ENCODE measurements around the gene SCAANT1.

Gene SCAANT1

DNA sequence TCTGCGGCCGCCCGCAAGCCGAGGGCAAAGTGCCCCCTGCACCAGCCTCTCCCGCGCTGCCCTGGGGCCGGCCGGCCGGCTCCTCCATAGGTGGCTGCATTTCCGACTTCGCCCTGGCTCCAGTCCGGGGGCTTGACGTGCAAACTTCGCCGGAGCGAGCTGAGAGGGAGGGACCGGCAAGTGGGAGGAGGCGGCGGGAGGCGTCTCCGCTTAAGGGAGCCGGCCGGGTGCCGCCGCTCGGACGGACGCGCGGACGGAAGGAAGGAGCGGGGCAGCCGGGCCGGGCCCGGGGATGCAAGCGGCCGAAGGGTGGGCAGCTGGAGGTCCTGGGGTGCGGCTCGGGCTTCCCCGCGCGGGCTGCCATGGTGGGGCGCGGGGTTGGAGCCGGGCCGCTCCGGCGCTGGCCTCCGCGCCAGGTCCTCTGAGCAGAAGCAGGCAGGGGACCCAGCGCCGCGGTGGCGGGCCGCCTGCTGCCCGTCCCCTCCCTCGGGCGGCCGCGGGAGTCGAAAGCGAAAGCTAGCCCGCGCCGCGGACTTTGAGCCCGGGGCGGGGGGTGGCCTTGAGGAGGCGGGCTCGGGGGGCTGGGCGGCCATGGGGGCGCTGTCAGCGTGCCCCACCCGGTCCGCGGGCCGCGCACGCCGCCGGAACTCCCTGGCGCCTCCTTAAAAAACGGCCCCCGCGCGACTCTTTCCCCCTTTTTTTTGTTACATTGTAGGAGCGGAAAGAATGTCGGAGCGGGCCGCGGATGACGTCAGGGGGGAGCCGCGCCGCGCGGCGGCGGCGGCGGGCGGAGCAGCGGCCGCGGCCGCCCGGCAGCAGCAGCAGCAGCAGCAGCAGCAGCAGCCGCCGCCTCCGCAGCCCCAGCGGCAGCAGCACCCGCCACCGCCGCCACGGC lies at the start of gene SCAANT1:
Gene SCAANT1, minus strand, starts transcription at position 511 of the 895 bp plus-strand sequence.
- DNase-seq: peak; percentile 71 to 80

DNA sequence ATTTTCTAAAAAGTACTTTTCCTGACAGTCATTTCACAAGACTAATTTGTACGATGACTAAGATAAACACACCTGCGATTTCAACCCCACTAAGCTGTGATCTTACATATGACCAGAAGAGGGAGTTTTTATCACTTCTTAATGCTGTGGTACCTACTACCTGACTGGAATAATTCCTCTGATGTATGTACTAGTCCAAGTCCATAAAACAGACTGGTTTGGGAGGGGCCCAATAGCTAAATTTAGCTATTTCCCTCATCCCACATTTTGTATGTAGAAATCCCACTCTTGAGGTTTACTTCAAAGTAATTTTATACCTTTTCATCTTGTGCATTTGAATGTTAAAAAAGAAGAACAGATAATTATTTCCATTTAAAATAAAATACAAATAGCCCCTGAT lies 49.7 kb upstream of the SCAANT1 start:
- peak in 1 of 2 donors; percentile 49 for DNase-seq

DNA sequence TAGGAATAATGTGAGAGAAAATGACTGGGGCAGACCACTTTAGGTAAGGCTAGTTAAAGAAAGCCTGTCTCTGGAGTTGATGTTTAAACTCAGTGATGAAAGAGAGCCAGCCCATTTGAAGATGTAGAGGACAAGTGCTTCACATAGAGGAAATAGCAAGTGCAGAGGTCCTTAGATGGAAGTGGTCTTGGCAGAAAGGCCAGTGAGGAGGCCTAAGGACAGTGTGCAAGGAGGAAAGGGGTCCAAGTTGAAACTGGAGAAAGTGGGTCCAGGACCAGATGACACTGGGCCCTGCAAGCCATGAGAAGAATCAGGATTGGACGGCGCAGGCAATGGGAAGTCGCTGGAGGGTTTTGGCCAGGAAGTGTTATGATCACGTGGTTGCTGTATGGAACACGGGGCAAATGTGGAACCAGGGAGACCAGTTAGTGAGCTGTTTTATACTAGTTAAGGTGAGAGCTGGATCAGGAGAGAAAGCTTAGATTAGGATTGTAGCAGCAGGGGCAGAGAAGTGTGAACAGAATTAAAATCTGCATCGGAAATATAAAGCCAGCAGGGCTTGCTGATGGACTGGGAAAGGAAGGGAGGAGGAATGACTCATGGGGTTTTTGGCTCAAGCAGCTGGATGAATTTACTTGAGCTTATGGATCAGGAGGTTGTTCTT lies 48.0 kb upstream of the SCAANT1 start:
- DNase-seq: peak in 1 of 2 donors; percentile 8

DNA sequence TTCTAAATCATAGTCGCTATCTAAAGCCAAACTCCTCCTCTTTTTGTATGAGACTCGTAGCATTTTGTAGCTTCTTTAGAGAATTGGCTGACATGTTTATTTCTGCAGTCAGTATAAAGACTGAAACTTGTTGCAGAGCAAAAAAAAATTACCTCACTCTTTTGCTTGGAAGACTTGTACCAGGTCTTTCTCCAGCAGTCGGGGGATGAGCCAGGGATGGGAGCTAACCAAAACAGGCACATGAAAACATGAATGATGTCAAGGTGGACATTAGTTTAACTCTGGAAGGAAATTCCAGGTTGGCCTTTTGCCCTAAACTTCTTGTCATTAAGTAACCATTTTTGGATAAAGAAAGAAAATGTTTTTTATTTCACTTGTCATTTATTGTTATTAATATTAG lies 47.0 kb upstream of the SCAANT1 start:
- DNase-seq: no peak

DNA sequence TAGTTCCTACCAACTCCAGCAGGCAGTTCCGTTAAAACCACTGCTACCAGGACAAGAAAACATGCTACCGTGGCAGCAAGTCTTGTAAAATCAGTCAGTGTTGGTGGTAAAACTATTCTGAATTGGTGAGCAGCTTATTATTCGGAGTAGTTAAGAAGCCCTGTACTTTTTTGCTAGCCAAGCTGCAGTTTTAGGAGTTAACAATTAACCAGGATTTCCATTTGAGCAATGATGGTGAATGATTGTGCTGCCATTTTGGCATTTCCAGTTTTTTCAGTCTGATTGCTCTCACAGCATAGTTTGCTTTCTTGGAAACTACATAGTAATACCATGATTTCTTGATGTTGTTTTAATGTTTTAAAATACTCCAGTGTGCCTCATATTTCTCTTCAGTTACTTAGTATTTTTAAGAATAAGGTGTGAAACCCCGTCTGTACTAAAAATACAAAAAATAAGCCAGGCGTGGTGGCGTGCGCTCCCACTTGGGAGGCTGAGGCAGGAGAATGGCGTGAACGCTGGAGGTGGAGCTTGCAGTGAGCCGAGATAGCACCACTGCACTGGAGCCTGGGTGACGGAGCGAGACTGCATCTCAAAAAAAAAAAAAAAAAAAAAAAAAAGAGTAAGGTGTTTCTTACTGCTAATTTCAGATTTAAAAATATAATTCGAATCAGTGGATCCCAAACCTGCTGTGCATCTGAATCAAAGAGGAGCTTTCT lies 43.8 kb upstream of the SCAANT1 start:
- no peak for DNase-seq

DNA sequence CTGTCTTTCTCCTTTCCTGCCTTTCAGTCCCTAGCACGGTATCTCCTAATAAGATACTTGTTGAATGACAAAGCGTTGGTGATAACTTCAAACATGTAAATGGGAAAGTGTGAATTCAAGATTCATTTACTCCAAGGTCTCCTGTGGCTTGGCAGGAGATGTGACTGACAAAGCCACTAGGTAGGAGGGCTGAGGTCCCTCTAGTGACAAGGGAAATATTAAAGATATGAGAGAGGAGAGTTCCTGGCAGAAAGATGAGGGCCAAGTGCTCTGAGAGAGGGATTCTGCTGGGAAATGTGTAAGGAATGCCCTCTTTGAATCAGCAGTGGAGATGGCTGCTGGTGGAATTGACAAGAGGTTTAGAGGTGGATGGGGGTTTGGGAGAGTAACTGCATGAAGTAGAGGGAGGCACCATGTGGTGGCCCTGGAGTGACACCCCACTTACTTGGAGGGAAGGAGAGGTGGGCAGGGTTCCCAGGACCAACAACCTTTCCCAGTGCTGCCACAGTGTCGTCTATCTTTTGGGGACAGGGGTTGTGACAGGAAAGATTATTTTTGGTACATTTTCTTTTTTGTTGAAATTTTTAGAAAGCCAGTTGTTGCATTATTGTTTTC lies 43.0 kb upstream of the SCAANT1 start:
- DNase-seq: no peak

DNA sequence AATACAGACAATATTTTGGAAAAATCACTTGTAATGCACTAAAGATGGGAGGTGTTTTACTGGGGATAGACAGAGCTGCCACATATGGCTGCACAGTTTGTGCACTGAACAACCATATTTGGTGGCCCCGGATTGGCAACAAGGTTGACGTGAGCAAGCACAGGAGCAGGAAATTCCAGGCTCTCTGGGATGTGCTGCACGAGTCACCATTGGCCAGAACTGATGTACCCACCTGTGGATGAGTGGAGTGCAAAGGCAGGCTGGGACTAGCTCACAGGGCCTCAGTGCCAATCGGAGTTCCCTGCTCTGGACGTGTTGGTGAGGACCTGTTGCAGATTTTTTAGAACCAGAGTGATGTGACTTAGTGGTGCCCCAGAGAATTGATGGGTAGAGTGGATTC lies 42.0 kb upstream of the SCAANT1 start:
- no peak for DNase-seq

DNA sequence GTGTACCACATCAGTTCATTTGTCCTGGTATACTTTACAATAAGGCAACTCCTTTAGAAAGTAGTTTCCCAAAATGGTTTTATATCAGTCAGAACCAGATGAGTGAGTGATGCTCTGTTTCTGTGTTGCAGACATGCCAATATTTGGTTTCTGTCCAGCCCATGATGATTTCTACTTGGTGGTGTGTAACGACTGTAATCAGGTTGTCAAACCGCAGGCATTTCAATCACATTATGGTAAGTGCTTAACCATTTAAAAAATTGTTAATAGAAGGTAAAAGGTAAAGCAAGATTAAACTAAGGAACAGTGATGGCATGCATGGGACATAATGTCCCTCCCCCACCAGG lies 40.0 kb upstream of the SCAANT1 start:
- DNase-seq: no peak

DNA sequence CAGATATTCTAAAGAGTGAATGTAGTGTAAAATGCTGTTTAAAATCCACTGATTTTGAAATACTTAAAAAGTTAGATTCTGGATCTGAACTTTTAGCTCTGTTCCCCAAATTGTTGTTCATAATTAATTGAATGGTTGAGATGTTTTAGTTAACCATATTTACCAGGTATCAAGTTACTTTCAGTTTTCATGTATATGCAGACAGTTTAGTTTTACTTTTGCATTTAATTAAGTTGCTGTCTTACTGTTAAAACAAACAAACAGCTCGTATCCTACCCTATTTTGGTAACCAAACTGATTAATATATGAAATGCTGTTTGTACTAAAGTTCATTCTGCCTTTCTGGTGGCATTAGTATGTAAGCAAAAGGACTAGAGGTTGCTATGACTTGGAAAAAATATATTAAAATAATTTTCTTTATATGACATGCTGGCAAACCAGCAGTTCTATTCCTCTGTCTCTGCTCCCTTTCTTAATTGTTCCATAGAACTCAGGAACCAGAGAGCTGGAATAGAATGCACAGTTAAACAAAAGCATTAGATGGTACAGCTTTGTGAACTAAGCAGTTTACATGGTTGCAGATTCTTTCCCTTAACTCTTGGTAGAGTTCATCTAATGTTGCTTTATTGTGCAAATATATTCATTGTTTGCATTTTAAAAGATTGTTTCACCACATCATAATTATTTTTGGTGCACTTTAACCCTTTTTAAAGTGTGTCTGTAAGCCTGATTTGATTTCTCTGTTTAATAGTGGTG lies 39.5 kb upstream of the SCAANT1 start:
- no peak for DNase-seq

DNA sequence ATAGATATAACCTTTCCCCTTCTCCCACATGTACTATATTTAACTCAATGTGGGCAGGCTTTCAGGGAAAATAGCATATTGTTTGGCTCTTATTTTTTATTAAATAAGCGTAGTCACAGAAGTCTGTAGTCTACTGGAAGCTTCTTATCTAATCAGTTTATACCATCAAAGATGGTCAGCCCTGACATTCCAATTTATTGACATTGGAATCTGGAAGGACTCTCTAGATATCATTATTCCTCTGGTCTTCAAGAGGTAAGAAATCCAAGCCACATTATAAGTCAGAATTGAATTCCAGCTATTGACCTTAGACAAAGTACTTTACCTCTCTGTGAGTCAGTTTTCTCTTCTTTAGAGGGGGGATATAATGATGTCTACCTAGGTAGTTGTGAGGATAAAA lies 38.5 kb upstream of the SCAANT1 start:
- DNase-seq: no peak

DNA sequence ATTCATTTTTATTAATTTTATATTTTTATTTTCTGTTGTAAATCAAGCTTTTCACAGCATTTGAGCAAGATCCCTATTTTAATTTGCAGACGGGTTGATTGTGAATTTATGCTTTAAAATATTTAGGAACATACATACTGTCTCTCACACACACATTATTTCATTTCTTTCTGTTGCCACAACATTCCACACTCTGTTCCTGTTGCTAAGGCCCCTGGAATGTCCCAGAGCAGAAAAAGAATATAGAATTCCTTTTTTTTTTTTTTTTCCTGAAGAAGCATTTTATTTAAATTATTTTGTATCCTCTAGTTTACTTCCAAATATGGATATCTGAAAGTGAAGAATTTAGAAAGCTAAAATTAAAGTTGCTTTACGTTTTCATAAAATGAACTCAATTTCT lies 36.8 kb upstream of the SCAANT1 start:
- DNase-seq: no peak

DNA sequence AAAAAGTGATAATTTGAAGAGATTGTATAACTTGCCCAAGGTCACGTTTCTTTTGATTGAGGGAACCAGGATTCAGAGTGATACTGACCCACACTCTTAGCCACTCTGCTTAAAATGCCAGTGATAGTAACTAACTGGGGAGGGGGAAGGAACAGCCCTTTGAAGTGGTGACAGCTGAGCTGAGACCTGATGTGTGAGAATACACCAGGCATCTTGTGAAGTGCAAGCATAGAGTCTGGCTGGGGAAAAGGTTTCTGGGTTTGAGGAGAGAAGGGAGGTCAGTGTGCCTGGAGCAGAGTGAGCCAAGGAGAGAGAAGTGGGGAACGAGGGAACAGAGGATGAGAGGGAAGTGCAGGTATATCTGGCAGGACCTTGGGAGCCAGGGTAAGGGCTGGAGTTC lies 35.4 kb upstream of the SCAANT1 start:
- no peak for DNase-seq

DNA sequence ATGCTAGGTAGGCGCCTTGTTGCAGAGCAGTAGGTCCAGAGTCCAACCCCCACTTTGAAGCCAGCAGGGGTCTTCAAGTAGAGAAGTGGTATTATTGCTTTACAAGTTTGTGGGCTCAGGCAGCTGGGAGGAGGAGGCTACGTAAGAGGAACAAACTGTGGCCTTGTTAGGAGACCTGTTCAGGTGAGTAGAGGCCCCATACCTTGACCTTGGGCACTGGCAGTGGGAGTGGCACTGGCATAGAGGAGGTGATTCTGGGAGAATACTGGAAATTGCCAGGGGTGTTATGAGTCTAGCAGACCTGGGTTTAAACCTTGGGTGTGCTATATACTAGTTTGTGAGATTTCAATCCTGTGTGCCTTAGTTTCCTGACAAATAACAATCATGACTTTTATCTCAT lies 34.6 kb upstream of the SCAANT1 start:
- DNase-seq: no peak

DNA sequence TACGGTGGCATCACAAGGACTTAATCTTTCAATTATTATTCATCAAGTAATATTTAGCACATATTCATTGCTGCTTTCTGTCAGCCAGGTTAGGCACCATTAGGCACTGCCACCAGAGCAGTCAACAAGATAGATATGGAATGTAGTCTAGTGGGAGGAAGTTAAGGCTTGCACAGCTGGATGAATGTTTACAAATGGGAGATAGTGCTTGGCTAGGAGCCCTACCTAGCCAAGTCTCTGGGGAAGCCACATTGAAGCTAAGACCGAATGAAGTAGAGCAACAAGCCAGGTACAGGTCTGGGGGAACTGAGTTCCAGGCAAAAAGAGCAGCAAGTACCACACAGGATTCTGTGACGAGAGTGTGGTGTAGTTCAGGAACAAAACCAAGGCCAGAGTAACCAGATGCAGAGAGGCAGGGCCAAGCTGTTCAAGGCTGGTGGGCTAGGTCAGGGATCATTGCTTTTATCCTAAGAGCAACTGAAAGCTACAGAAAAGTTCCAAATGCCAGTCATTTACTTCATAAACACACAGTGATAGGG lies 33.4 kb upstream of the SCAANT1 start:
- no peak for DNase-seq

DNA sequence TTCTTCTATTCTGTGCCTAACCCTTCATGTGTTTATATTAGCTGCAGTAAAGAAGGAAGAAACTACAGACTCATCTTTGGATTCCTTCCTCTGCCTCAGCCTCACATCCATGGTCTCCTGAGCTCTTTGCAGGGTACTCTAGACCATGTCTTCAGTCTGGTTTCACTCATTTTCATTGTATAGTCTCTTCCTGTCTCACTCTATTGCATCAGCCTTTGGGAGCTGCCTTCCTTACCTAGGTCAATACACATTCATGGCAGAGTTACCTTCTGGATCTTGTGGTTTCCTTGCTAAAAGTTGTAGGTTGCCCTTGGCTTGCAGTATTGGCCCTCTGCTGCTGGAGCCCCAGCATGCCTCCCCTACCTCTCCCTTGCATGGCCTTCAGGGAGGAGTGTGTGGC lies 31.5 kb upstream of the SCAANT1 start:
- no peak for DNase-seq

DNA sequence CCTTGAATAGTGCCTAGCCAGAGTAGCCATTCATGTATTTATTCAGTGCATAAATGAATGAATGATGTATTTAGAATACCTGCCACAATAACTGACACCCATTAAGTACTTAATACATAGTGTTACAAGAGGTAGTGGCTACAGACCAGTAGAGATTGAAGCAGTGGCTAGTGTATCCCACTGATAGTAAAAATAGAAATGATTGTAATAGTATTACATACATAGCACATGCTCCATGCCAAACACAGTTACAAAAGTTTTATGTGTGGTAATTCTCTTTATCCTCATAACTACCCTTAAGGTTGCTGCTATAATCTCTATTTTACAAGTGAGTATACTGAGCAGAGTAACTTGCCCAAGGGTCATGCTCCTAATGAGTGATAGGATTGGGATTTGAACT lies 30.3 kb upstream of the SCAANT1 start:
- no peak for DNase-seq

DNA sequence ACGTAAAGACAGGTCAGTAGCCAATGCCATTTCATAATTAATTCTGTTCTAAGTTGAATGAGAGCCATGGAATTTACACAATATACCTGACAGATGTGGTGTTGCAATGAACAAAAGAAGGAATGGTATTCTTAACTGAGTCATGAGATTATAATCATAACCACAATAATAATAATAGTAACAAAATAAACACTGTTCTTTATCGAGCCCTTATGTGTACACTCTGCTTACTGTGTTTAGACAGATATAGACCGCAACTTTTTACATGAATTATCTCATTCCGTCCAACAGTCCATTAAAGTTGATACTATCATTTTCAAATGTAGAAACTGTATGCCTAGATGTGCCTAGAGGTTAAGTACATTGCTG lies 28.2 kb upstream of the SCAANT1 start:
- no peak for DNase-seq

DNA sequence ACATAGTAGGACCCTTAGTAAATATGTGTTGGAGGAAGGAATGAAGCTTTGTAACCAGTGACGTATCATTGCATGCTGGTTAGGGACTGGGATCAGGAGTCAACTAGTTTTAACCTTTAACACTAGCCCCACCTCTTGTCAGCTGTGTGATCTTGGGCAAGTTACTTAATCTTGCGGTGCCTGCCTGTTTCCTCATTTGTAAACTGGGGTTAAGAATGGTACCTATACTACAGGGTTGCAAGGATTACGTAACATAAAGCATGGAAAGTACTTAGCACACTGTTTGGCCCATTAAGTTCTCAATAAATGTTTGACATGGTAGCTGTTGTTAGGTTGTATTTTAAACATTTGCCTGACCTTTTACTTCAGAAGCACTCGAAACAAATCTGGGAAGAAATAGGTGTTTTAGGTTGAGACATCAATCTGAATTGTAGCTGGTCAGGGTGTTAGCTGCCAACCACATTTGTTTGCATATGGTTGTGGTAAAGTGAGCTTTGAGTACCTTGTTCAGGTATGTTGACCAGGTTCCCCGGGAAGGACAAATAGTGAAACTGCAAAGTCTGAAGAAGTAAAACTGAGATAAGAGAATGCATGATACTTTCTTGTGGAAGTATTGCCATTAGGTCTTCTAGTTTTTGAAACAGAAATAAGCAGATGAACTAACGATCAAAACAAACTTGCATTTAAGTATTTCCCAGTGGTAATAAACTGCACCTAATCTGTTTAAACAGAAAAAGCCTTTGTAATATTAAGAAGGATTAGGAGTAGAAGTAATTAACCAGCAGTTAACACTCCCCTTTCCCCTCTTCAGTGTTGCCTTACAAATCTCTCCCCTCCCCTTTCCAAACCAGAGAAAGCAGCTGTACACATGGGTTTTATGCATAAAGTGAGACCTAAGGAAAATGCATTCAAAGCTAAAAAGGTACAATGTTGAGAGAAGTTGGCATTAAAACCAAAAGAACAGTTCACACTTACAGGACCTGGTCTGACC lies 25.8 kb upstream of the SCAANT1 start:
- no peak for DNase-seq

DNA sequence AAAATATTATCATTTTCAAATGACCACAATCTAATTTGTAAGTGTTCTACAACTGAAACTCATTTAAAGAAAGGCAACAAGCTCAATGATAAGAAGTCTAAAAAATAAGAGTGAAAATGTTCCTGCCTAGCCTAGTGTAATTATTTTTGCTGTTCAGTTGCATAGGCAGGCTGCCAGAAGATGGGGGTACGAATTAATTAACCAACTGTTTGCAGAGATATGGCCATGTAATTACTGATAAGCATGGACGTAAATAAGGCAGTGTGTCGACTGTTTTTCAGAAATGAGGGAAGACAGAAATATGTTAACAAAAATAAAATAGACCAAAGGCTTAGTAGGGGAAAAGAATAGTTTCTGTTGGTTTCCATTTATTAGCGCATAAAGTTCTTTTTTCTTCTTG lies 24.7 kb upstream of the SCAANT1 start:
- no peak for DNase-seq

DNA sequence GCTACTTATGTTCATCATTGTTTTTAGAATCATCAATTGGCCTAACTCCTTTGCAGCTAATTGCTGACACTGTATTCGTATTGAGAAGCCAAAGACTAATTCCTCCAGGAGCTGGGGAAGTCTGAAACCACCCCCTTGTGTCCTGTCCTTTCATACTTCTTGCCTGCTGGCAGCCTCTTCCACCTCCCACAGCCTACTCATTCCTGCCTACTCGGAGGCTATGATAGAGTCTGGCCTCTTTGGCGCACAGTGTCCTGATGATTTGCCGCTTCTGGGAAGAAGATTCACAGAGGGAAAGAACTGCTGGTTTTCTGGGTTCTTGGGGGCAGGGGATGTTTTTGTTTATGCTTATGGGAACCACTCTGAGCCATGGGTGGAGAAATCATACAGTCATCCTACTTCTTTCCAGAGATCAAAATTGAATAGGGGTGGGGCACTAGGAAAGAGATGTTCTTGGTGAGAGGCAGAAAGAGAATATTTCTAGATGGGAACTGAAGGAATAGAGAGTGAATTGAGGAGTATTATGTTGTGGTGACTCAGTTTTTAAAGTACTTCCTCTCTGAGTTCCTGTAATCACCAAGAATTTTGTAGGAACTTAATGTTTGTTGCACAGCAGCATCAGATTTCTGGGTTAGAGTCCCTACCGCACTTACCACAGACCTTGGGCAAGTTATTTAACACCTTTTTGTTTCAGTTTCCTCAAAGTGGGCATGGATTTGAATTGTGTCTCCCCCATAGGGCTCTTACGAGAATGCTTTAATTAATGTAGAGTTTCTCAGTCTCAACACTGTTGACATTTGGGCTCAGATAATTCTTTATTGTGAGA lies 22.1 kb upstream of the SCAANT1 start:
- no peak for DNase-seq
